HG02588 (cell line): ENCODE results near the gene OPCML.
A peak's percentile ranks its signal among the peaks of the same experiment; 100 is the strongest.

ENCODE experiments used
- ATAC-seq: cut with Tn5 transposase; IDR thresholded peaks from one replicate; pipeline ENCODE4 v1.9.1; 2021; ENCODE audit warnings: mild to moderate bottlenecking, moderate library complexity; ENCODE audit not compliant: unreplicated experiment

The OPCML gene

GRCh38 chr11:133191931-133192330 is 340.4 kb downstream of the OPCML start:
- ATAC-seq, result no peak

GRCh38 chr11:133181667-133182066 is 350.6 kb downstream of the OPCML start:
- no peak for ATAC-seq

GRCh38 chr11:133181066-133181465 is 351.2 kb downstream of the OPCML start:
- no peak for ATAC-seq

GRCh38 chr11:133180201-133180600 is 352.1 kb downstream of the OPCML start:
- no peak for ATAC-seq

- no peak for ATAC-seq
Observed at GRCh38 chr11:133176748-133177147, 355.6 kb downstream of the OPCML start.

- no peak for ATAC-seq
Observed at GRCh38 chr11:133175103-133175502, 357.2 kb downstream of the OPCML start.

GRCh38 chr11:133173810-133174412 is 358.4 kb downstream of the OPCML start:
- ATAC-seq, result no peak

GRCh38 chr11:133172349-133172748 is 360.0 kb downstream of the OPCML start:
- no peak for ATAC-seq

- ATAC-seq, result no peak
Observed at GRCh38 chr11:133171374-133171773, 360.9 kb downstream of the OPCML start.

- no peak for ATAC-seq
Observed at GRCh38 chr11:133168016-133168415, 364.3 kb downstream of the OPCML start.

- no peak for ATAC-seq
Observed at GRCh38 chr11:133166662-133167061, 365.6 kb downstream of the OPCML start.

GRCh38 chr11:133164986-133165385 is 367.3 kb downstream of the OPCML start:
- no peak for ATAC-seq

GRCh38 chr11:133163463-133164419 is 368.6 kb downstream of the OPCML start:
- ATAC-seq, result peak; percentile 66

GRCh38 chr11:133162227-133162626 is 370.1 kb downstream of the OPCML start:
- ATAC-seq, result no peak

- no peak for ATAC-seq
Observed at GRCh38 chr11:133160754-133161153, 371.5 kb downstream of the OPCML start.

GRCh38 chr11:133156986-133157745 is 375.1 kb downstream of the OPCML start:
- ATAC-seq, result no peak

- ATAC-seq, result no peak
Observed at GRCh38 chr11:133154781-133155180, 377.5 kb downstream of the OPCML start.

GRCh38 chr11:133154076-133154475 is 378.2 kb downstream of the OPCML start:
- no peak for ATAC-seq

- ATAC-seq, result no peak
Observed at GRCh38 chr11:133153031-133153430, 379.3 kb downstream of the OPCML start.

GRCh38 chr11:133149698-133150097 is 382.6 kb downstream of the OPCML start:
- no peak for ATAC-seq

GRCh38 chr11:133147625-133148024 is 384.7 kb downstream of the OPCML start:
- ATAC-seq, result no peak
